ENCODE measurements around the gene HOXC10.

- TF ChIP-seq EZH2 (IDR thresholded peaks at IDR 0.05; ENCODE audit: borderline replicate concordance, low read length) = no peak
- TF ChIP-seq, protein P1, sequence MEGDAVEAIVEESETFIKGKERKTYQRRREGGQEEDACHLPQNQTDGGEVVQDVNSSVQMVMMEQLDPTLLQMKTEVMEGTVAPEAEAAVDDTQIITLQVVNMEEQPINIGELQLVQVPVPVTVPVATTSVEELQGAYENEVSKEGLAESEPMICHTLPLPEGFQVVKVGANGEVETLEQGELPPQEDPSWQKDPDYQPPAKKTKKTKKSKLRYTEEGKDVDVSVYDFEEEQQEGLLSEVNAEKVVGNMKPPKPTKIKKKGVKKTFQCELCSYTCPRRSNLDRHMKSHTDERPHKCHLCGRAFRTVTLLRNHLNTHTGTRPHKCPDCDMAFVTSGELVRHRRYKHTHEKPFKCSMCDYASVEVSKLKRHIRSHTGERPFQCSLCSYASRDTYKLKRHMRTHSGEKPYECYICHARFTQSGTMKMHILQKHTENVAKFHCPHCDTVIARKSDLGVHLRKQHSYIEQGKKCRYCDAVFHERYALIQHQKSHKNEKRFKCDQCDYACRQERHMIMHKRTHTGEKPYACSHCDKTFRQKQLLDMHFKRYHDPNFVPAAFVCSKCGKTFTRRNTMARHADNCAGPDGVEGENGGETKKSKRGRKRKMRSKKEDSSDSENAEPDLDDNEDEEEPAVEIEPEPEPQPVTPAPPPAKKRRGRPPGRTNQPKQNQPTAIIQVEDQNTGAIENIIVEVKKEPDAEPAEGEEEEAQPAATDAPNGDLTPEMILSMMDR (conservative IDR thresholded peaks at IDR 0.05 in 1 of 2, IDR thresholded peaks at IDR 0.05 in 1 of 2; ENCODE audit: extremely low read depth in 1 of 2, insufficient read depth in 1 of 2, low read depth in 1 of 2, low read length in 2 of 2) = no peak
These were observed 33.6 kb downstream of the HOXC10 start for GRCh38 chr12:54018468-54018984.

Measured in mammary epithelial cell (primary cell).